H1 (cell line): ENCODE measurements around the gene ZNF45.

Experiments
- EZH2 ChIP-seq: fragments of 200-600 bp; sonication (generic); IDR thresholded peaks from 2 replicates; pipeline ENCODE4 v1.7.1; 2012; ENCODE audit warnings: low read depth, mild to moderate bottlenecking, moderate library complexity, low read length, inconsistent platforms; ENCODE audit not compliant: severe bottlenecking
- TAF1 ChIP-seq: IDR thresholded peaks from 2 replicates; pipeline ENCODE4 v1.6.1; 2011; ENCODE audit warnings: mild to moderate bottlenecking, low read depth, low read length

GRCh38 chr19:43913383-43913782 is 21.7 kb downstream of the ZNF45 start:
- TF ChIP-seq EZH2 (no peak), TAF1 (no peak)
